Prostate gland (tissue), 2 donors: ENCODE results near the gene TTC16.

Experiments
- POLR2A ChIP-seq: fragments of 450-650 bp; IDR thresholded peaks from one replicate; pipeline ENCODE4 v1.6.1; 2016; ENCODE audit warnings: antibody characterized with exemption, mild to moderate bottlenecking
- POLR2AphosphoS5 ChIP-seq: sonication (generic); formaldehyde crosslinking; IDR thresholded peaks from one replicate; pipeline ENCODE4 v1.6.1; 2017; ENCODE audit warnings: antibody characterized with exemption
- TF ChIP-seq, protein P1 (sequence below), 4 experiments: fragments of 200-600 bp in 2 of 4; fragments of 450-650 bp in 2 of 4; sonication (generic) in 2 of 4; IDR thresholded peaks; 1 replicate in 3 of 4; 2 replicates in 1 of 4; pipeline ENCODE4 v1.5.1; 2016 to 2019; ENCODE audit warnings: antibody characterized with exemption in 4 of 4, mild to moderate bottlenecking in 2 of 4, moderate library complexity in 2 of 4

- TF ChIP-seq, protein P1, sequence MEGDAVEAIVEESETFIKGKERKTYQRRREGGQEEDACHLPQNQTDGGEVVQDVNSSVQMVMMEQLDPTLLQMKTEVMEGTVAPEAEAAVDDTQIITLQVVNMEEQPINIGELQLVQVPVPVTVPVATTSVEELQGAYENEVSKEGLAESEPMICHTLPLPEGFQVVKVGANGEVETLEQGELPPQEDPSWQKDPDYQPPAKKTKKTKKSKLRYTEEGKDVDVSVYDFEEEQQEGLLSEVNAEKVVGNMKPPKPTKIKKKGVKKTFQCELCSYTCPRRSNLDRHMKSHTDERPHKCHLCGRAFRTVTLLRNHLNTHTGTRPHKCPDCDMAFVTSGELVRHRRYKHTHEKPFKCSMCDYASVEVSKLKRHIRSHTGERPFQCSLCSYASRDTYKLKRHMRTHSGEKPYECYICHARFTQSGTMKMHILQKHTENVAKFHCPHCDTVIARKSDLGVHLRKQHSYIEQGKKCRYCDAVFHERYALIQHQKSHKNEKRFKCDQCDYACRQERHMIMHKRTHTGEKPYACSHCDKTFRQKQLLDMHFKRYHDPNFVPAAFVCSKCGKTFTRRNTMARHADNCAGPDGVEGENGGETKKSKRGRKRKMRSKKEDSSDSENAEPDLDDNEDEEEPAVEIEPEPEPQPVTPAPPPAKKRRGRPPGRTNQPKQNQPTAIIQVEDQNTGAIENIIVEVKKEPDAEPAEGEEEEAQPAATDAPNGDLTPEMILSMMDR (IDR thresholded peaks at IDR 0.05), result no peak
- TF ChIP-seq POLR2A (no peak), POLR2AphosphoS5 (no peak)
Observed at GRCh38 chr9:127730799-127731410, 15.0 kb downstream of the TTC16 start.
